GM18511 (cell line): Measurements from ENCODE around the gene PRKCSH.

Source experiments
- ATAC-seq: cut with Tn5 transposase; IDR thresholded peaks from one replicate; pipeline ENCODE4 v1.9.1; 2021; ENCODE audit warnings: mild to moderate bottlenecking, moderate library complexity; ENCODE audit not compliant: unreplicated experiment

Gene PRKCSH

DNA sequence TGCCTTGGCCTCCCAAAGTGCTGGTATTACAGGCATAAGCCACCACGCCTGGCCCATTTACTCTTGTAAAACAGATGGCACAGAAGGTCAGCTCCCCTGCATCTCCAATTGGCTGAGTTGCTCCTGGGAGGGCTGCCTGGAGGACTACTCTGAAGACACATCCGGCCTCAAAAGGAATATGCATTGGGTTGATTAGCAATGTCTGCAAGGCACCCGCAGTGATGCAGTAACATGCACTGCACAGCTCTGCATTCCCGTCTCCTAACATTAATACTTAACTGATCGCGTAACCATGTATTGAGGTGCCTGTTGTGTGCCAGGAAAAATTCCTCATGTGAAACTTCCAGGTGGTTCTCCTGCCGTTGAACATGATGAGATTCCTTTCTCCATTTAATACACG is 40.4 kb downstream of the PRKCSH start:
- no peak for ATAC-seq

DNA sequence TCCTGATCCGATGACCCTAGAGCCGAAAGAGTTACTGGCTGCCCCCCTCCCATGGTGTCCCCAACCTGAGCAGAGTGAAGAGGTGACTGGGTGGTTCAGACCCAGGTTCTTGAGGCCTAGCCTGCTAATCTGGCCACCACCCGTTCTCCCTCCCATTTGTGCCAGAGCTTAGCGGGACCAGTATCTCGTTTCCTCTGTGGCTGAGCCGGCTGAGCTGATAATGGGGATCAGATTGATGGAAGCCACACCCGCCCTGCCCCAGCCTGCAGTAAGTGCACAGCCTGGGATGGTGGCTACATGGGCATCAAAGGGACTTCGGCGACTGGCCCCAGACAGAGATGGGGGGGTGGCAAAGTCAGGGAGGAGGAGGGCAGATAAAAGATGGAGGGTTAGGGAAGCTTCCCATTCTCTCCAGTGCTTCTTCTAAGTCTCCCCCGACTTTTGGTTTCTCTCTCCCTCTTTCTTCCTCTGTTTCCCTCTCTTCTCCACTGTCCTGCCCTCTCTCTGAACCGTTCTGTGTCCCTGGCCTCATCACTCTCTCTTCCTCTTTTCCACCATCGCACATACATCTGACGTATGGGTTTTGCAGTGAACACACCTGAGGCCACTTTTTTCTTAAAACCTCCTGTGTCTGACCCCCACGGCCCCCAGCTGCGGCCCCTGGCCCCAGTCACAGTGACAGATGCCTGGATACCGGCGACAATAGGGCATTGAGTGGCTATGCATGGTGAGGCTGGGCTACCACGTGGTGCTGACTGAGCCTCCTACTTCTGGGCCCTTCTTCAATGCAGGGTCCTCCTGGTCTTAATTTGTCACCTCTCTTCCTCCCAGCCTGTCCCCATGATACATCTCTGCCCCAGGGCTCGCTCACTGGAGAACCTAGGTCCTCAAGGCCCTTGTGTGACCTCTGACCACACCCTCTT is 43.0 kb downstream of the PRKCSH start:
- no peak for ATAC-seq

DNA sequence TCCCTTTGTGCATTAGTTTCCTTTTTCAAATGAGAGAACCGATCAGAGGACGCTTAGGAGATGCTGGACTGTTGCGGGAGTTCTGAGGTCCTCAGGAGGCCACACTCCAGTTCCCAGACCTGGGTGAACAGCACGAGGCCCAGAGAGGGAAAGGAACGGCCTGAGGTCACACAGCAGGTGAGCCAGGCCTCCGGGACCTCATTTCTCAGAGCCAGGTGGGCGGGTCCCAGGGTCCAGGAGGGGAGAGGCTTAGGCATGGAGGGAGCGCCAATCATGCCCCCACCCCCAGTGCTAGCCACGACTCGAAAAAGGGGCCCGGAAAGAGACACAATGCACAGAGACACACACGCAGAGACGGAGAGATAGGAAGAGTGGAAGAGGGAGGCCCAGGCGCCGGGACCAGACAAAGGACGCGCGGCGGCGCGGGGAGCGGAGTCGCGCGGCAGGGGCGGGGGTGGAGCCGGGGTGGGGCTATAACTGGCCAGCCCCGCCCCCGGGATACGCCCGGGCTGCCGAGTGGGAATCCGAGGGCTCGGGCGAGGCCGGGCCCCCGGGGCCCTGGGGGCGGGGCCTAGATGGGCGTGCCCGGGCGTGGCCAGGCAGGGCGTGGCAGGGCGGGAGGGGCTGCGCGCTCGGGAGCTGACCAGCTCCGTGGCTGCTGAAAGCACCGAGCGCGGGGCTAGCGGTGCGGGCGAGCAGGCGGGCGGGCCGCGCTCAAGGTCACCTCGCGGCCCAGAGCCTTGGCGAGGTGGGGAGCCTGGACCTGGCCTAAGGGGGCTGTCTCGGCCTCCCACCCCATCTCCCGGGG is 43.9 kb downstream of the PRKCSH start:
- no peak for ATAC-seq

DNA sequence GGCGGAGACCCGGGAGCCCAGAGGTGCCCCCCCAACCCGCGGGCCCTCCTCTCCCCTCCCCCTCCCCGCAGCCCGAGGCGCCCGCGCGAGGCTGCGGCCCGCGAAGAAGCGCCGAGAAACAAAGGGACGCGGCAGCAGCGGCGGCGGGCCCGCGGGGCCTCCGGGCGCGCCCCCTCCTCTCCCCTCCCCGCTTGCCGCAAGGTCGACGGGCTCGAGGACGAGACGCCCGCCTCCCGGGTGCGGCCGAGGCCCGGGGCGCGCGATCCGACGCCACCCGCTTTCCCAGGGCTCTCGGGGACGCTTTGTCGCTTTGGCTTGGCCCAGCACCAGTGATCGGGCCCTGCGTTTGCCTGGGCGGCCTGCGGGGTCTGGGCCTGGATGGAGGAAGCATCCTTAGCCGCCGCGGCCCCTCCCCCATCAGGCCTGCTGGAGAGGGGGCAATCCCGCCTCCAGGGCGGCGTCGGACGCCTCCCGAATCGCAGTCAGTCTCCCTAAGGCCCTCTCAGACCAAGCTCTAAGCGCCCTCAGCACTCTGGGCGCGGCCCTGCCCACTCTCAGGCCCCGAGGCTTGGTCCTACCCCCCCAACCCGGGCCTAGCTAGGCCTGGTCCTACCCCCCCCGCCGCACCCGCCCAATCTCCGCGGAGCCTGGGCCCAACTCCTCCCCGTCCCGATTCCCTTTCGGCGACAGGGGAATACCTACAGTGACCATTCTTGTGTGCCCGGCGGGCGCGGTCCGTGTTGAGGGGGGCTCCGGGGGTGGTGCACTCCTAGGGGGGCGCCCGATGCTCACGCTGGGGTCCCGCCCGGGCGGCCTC is 44.7 kb downstream of the PRKCSH start:
- ATAC-seq = no peak

DNA sequence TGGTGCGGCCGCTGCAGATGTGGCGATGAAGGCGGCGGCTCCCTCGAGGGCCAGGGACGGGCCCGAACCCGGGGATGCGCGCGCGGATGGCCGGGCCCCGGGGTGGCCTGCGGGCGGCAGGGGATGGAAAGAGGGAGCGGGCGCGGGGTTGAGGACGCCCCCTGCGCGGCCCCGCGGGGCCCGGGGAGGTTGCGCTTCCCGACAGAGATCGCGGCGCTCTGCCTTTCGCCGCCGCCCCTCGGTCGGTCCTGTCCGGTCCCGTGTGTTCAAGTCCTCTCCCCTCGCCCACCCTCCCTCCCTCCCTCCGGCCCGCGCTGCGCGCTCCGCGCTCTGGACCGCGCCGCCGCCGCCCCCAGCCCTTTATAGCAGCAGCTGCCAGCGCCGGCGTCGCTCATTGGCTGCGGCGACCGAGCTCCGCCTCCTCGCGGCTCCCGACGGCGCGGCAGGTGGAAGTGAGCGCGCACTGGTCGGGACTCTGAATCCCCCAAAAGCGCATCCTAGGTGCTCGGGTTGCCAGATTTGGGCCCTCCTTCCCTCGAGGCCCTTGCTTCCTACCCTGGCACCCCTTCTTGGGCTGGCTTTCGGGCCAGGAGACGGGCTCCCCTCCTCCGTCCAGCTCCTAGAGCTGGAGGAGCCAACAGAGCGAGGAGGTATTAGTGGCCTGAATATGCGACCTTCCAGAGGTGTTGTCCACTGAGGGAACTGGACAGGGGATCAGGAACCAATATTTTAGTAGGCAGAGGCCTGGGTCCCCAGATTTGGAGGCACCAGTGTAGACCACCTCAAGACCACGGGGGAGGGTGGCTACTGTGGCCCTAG is 45.5 kb downstream of the PRKCSH start, which contains the start of gene ELAVL3:
ELAVL3 (minus strand) TSS at position 332 of the 819 bp plus-strand sequence. CDS start 438 bp downstream, outside the sequence.
- ATAC-seq = no peak

DNA sequence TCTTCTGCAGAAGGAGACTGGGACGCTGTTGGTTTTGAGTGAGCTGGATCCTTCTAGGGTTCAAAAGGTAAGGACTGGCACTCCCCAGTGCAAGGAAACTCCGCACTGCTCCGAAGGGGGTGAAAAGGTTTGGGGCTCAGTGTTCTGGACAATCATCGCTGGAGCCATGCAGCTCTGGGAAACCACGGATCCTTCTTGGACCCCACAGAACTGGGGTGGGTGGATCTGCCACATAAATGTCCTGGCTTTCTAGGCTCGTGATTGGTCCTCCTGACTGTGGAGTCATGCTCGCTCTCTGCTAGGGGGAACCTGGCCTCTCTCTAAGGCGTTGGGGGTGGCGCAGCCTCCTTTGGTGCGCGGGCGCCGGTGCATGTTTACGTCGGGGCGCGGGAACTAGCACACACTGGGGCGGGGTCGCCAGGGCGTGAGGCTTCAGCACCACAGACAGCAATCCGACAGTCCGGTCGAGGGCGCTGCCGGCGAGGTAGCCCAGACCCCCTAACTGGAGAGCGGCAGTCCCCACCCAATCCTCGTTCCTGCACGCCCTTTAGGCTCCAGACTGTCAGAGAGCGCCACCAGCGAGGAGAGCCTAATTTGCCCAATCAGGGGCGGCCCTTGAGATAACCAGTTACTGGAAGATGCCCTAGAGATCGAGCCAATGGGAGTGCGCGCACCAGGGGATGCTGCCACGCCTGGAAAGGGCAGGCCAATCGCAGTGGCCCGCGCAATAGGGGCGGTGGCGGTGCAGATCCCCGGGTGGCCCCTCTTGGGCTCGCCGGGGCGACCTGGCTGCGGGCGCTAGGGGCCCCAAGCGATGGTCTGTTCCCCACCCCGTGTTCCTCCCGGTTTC is 46.3 kb downstream of the PRKCSH start:
- peak; percentile 48 for ATAC-seq

DNA sequence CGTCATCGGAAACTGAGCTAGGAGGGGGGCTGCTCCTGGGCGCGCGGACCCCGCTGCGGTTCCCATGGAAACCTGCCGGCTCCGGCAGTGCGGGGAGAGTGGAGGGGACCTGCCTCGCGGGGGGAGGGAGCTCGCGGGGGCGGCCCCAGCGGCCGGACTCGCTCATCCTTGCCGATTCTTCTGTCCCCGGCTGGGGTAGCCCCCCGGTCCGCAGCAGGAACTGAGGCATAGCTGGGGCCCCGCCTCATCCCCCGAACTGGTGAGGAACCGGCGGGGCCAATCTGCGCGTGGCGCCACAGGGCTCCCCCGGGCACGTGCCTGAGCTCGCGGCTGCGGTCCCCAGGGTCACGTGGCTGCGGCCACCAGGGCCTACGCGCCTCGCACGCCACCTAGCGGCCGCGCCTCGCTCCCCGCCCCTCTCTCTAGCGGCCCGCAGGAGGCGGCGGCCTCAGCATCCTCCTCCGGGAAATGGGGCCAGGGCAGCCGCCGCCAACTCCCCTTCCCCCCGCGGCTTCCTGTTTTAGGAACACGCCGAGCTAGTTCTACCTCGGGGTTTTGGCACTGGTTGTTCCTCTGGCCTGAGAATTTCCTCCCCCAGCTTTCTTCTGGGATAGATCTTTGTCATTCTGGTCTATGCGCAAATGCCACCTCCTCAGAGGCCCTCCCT is 47.1 kb downstream of the PRKCSH start:
- ATAC-seq = peak; percentile 49

DNA sequence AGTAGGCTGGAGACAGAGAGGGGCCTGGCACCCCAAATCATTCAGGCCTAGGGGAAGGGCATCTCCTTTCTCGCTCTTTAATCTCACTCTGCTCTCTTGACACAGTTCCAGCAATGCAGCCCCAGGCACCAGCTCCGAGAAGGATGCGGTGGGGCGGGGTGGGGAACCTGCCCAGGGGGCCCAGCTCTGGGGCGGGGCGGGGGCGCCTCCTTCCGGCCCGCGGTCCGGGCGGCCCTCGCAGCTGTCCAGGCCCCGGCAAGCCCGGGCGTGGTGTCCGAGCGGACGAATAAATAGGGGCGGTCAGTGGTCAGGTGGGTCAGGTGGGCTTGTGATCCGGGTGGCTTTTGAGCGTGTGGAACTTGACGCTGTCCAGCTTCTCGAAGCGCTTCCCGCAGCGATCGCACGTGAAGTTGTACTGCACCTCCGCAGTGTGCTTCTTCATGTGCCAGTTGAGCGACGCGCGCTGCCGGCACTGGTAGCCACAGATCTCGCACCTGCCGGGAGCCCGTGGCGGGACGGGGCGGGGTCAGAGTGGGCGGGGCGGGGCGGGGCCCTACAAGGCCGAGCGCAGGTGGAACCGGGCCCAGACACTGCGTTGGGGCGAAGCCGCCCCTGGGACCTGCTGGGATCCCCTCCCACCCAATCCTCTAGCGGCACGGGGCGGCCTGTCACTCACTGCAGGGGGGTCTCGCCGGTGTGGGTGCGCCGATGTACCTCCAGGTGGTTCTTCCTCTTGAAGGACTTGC is 48.1 kb downstream of the PRKCSH start:
- ATAC-seq = no peak

DNA sequence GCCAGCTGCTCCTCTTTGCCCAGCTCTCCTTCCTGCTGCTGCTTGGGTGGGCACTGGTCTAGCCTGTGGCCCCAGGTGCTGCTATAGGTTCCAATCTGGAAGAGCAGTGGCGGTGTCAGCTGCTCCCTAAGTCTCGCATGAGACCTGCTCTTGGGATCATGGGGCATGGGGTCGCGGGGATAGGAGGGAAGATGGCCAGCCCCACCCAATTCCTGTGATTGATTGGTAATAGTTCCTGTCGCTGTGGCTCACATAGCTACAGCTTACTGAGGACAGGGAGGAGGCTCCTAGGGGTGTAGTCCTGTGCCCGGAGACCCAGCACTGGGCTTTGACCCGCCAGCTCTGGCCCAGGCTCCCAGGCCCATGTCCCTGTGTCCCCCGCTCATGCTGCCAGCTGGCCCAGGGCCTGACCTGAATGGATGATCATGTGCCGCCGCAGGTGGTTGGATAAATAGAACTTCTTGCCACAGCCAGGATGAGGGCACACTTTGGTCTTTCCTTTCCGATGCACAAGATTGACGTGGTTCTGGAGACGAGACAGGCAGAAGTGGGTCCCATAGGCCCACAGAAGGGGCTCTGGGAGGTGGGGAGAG is 49.9 kb downstream of the PRKCSH start:
- ATAC-seq = no peak

DNA sequence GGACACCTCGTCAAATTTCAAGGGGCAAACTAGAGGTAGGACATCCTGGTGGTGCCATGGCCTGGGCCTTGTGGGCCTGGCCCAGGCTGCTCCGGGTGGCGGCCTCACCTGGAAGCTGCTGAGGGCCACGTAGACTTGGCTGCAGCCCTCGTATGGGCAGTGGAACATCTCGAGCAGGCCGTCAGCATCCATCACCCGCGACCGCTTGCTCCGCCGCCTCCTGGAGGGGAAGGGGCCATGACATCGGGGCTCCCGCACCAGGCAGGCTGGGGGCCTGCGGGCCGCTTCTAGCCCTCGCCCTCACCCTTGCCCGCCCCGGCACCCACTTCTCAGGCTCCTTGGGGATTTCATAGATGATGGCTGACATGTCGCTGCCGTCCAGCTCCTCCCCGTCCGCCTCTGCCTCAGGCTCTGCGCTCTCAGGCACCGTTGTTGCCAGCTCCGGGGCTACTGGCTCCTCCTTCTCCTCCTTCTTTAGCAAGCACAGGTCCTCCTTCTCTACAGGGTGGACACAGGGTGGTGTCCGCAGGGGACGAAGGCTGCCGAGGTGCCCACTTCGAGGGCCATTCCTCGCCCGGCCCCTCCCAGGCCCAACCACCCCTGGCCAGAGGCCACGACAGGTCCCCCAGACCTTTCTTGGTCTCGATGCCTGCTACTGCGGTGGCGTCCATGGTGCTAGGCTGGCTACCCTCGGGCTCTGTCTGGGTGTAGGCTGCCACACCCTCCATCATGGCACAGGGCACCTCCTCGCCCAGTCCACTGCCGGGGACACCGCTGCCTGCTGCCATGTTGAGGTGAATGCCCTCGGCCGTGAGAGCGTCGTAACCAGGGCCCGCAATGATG is 51.4 kb downstream of the PRKCSH start:
- ATAC-seq = no peak

DNA sequence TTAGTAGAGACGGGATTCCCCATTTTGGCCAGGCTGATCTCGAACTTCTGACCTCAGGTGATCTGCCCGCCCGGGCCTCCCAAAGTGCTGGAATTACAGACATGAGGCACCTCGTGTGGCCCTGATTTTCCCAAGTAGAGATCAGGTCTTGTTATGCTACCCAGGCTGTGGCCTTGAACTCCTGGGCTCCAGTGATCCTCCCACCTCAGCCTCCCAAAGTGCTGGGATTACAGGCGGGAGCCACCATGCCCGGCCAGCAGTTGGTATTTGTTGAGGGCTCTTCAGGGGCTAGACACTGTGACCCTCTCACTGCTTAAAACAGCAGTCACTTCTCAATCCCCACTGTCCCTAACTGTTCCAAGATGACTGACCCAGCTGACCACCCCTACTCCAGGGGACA is 53.9 kb downstream of the PRKCSH start:
- no peak for ATAC-seq

DNA sequence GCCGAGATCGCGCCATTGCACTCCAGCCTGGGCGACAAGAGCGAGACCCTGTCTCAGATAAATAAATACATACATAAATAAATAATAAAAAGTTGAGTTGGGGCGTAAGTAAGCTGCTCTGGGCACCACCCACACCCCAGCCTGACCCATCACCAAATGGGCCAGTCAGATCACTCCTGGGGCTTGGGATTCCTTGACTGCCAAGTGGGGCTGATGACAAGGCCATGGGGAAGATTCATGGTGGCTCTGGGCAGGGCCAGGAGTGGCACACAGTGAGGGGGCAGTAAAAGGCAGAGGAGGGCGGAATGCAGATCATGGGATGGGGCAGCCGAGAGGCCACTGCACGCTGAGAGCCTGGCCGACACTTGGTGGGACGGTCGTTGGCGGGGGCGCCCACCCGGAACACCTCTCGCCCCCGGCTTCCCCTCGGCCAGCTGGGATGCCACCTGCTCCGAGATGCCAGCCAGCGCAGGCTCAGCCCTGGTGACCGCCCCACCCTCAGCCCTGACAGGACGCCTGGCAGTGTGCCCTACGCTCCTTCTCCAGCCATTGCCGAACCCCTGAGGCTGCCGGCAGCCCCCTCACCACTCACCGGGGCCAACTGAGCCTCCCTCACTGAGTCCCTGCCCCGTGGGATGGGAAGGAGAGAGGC is 59.3 kb downstream of the PRKCSH start:
- ATAC-seq = no peak

DNA sequence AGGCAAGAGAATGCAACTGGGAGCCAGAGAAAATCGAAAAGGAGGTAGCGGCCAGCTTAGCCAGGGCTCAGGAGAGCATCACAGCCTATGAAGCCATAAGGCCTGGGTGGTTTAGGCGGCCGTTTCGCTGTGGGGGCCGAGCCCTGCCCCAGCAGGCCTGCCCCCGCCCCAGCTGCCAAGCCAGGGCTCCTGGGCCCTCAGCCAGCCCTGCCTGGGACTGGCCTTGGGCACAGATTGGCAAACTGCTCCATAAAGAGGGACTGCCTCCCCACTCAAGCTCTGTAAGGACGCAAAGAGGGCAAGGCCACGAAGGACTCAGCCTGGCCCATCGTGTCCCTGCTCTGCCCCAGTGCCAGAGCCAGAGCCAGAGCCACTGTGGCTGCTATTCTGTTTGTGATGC is 60.0 kb downstream of the PRKCSH start:
- ATAC-seq = no peak

DNA sequence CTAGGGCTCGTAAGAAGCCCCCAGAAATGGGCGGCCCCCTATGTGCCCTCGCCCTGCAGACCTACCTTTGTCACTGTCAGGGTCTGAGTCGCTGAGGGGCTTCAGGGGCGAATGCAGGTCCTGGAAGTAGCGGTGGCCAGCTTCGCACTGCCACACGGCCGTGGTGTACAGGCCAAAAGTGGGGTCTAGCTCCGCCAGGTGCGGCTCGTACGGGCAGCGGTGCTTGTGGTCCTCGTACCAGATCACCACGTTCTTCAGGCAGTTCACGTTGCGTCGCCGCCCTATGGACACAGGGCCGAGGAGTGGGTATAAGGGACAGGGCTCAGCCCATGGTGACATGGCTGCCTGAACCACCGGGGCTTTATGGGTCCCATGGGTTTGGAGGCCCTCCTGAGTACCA is 60.5 kb downstream of the PRKCSH start:
- no peak for ATAC-seq

DNA sequence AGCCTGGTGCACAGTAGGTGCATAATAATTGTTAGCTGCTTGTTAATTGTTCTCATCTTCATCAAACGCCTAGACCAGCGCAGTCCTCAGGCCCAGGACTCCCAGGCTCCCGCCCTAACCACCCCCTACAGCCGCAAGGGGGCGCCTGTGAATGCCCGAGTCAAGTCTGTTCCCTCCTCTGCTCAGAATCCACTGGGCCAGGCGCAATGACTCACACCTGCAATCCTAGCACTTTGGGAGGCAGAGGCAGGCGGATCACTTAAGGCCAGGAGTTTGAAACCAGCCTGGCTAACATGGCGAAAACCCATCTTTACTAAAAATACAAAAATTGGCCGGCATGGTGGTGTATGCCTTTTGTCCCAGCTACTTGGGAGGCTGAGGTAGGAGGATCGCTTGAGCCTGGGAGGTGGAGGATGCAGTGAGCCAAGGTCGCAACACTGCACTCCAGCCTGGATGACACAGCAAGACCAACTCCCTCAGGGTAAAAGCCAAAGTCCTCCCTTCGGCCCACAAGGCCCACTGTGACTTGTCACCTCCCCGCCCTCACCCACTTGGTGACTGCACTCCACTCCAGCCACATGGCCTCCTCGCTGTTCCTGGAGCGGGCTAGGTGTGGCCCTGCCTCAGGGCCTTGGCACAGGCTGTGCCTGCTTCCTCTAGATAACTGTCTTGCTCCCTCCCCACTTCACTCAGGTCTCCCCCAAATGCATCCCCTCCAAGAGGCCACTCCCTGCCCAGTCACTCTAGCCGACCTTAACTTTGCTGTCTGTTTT is 61.1 kb downstream of the PRKCSH start:
- no peak for ATAC-seq
